Type B pancreatic cell (in vitro differentiated cells): Measurements from ENCODE around the gene IQGAP2. TPM values are rescaled to one million over a fixed set of nuclear protein-coding genes. Genes with fewer than 3 reads are reported as not detected.
"Not testable (repeated sequence)": the region's sequence is repeated elsewhere in the genome, so short reads cannot be mapped to it uniquely, and the experiment has no call there.

Experiments used
- DNase-seq: peaks from one replicate; pipeline ENCODE4 v3.0.0; 2021; ENCODE audit warnings: mixed read lengths; ENCODE audit not compliant: unreplicated experiment; ENCODE audit errors: extremely low spot score
- H3K27ac Mint-ChIP-seq: 2 replicates; pipeline ENCODE4 v1.8.0; 2021; ENCODE audit warnings: mild to moderate bottlenecking, mixed read lengths
- H3K27me3 Mint-ChIP-seq: 2 replicates; pipeline ENCODE4 v1.8.0; 2021; ENCODE audit warnings: mixed read lengths
- H3K36me3 Mint-ChIP-seq: 2 replicates; pipeline ENCODE4 v1.8.0; 2021; ENCODE audit warnings: mixed read lengths
- H3K4me1 Mint-ChIP-seq: one replicate; pipeline ENCODE4 v1.8.0; 2021; ENCODE audit warnings: mixed read lengths; ENCODE audit not compliant: unreplicated experiment
- H3K4me3 Mint-ChIP-seq: 2 replicates; pipeline ENCODE4 v1.8.0; 2021; ENCODE audit warnings: mild to moderate bottlenecking, mixed read lengths
- H3K9me3 Mint-ChIP-seq: 2 replicates; pipeline ENCODE4 v1.8.0; 2021; ENCODE audit warnings: mixed read lengths
- total RNA-seq: library from RNA; stranded (reverse); gene quantifications from 2 replicates; pipeline ENCODE4 v1.2.1, GENCODE V29; 2021; ENCODE audit warnings: low replicate concordance
- TF ChIP-seq, protein P1 (sequence below): fragments of 200-600 bp; sonication (generic); conservative IDR thresholded peaks from 2 replicates; pipeline ENCODE4 v1.5.0; 2021; ENCODE audit warnings: antibody characterized with exemption, mild to moderate bottlenecking

The IQGAP2 gene
- total RNA-seq, 1 donor from 2014 or later: 24.7 TPM

DNA sequence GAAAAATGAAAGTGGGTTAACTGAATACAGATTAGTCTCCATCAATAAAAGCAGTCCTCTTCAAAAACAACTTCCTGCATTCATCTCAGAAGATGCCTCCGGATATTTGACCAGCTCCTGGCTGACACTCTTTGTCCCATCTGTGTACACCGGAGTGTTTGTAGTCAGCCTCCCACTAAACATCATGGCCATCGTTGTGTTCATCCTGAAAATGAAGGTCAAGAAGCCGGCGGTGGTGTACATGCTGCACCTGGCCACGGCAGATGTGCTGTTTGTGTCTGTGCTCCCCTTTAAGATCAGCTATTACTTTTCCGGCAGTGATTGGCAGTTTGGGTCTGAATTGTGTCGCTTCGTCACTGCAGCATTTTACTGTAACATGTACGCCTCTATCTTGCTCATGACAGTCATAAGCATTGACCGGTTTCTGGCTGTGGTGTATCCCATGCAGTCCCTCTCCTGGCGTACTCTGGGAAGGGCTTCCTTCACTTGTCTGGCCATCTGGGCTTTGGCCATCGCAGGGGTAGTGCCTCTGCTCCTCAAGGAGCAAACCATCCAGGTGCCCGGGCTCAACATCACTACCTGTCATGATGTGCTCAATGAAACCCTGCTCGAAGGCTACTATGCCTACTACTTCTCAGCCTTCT, 329.4 kb downstream of the IQGAP2 start:
- peaks cover 9% of the 10 kb centered on the region for H3K4me1 Mint-ChIP-seq
- no peak overlapping the region for H3K27ac Mint-ChIP-seq
- DNase-seq: no peak
- H3K9me3 Mint-ChIP-seq: peaks cover 9% of the 10 kb centered on the region
- H3K36me3 Mint-ChIP-seq: peaks cover 45% of the 10 kb centered on the region
- TF ChIP-seq, protein P1, sequence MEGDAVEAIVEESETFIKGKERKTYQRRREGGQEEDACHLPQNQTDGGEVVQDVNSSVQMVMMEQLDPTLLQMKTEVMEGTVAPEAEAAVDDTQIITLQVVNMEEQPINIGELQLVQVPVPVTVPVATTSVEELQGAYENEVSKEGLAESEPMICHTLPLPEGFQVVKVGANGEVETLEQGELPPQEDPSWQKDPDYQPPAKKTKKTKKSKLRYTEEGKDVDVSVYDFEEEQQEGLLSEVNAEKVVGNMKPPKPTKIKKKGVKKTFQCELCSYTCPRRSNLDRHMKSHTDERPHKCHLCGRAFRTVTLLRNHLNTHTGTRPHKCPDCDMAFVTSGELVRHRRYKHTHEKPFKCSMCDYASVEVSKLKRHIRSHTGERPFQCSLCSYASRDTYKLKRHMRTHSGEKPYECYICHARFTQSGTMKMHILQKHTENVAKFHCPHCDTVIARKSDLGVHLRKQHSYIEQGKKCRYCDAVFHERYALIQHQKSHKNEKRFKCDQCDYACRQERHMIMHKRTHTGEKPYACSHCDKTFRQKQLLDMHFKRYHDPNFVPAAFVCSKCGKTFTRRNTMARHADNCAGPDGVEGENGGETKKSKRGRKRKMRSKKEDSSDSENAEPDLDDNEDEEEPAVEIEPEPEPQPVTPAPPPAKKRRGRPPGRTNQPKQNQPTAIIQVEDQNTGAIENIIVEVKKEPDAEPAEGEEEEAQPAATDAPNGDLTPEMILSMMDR: no peak
- H3K4me3 Mint-ChIP-seq: no peak overlapping the region
- no peaks in the 10 kb centered on the region for H3K27me3 Mint-ChIP-seq

DNA sequence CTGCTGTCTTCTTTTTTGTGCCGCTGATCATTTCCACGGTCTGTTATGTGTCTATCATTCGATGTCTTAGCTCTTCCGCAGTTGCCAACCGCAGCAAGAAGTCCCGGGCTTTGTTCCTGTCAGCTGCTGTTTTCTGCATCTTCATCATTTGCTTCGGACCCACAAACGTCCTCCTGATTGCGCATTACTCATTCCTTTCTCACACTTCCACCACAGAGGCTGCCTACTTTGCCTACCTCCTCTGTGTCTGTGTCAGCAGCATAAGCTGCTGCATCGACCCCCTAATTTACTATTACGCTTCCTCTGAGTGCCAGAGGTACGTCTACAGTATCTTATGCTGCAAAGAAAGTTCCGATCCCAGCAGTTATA, 329.9 kb downstream of the IQGAP2 start:
- no peak for DNase-seq
- Mint-ChIP-seq H3K27ac (no peak overlapping the region), H3K4me3 (no peak overlapping the region), H3K27me3 (no peaks in the 10 kb centered on the region), H3K4me1 (peaks cover 9% of the 10 kb centered on the region), H3K36me3 (peaks cover 44% of the 10 kb centered on the region), H3K9me3 (peaks cover 9% of the 10 kb centered on the region)
- TF ChIP-seq, protein P1: no peak

DNA sequence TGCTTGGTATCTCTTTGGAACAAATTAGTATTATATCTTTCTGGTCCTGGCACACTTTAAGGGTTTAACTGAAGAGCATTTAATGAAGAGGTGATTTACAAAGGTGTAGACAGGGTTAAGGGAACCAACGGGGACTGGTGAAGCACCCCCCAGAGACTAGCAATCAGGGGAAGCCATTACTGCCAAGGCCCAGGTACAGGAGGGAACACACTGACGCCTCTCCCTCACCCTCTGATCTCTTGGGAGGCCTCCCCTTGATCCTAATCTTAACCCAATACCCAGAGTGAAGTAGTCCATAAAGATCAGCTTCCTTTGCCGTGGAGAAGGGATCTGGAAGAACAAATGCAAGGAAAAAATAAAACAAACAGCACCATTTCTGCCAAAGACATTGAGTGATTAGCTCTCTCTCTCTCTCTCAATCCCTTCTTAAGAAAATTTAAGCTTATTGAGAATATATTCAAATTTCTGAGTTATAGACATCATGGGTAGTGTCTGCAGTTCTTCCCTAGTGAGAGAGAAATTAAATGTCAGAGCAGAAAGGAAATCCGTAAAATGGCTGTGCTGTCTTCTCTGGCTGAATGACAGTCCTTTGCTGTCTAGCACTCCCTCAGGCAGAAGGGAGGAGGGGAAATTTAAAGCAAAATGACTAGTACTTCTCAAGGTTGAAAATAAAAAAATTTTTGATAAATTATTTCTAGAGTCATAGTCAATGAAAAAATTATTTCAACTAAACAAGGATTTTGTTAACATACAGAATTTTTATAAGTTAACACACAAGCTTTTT, 332.9 kb downstream of the IQGAP2 start:
- peaks cover 19% of the 10 kb centered on the region for H3K36me3 Mint-ChIP-seq
- no peaks in the 10 kb centered on the region for H3K27me3 Mint-ChIP-seq
- peaks cover 9% of the 10 kb centered on the region for H3K4me1 Mint-ChIP-seq
- DNase-seq: no peak
- no peaks in the 10 kb centered on the region for H3K9me3 Mint-ChIP-seq
- H3K4me3 Mint-ChIP-seq: no peak overlapping the region
- TF ChIP-seq, protein P1: no peak
- no peak overlapping the region for H3K27ac Mint-ChIP-seq

DNA sequence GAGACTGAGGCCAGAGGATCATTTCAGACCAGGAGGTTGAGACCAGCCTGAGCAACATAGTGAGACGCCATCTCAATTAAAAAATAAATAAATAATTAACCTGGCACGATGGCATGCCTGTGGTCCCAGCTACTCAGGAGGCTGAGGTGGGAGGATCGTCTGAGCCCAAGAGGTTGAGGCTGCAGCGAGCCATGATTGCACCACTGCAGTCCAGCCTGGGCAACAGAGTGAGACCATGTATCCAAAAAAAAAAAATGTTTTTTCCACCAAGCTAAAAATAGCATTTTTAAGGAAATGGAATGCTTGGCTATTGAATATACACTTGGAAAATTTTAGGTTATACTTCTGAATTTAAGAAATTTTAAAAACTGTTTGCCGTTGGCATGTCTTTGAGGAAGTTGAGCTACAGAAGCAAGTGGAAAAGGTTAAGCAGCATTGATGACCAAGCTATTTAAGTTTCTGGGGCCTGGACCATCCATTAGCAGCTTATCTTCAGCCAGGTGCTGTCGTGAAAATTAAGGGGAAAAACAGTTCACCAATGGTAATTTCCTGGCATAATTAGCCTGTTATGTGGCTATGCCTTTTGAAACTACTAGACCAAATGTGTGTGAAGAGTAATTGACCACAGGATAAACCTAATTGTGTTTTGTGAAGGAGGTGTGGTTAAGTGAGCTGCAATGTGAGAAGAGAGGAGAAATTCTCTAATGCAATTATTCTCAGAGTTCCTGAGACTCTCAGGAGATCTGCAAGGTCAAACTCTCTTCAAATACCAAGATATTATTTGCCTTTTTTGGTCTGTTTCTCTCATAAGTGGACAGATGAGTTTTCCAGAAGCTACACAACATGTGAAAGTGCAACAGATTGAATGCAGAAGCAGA, 333.8 kb downstream of the IQGAP2 start:
- Mint-ChIP-seq H3K36me3 (peaks cover 18% of the 10 kb centered on the region), H3K27me3 (no peaks in the 10 kb centered on the region), H3K9me3 (no peaks in the 10 kb centered on the region), H3K27ac (no peak overlapping the region), H3K4me3 (no peak overlapping the region), H3K4me1 (peaks cover 9% of the 10 kb centered on the region)
- TF ChIP-seq, protein P1: no peak
- DNase-seq: no peak

DNA sequence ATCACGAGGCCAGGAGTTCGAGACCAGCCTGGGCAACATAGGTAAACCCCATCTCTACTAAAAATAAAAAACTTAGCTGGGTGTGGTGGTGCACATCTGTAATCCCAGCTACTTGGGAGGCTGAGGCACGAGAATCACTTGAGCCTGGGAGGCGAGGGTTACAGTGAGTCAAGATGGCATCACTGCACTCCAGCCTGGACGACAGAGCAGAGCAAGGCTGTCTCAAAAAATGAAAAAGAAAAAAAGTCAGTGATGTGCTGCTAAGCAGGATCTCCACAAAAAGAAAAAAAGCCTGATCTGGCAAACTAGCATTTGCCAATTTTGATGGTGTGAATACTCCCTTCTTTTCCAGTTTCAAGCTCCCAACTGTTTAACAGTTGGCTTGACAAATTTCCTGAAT, 334.8 kb downstream of the IQGAP2 start:
- TF ChIP-seq, protein P1: no peak
- no peak overlapping the region for H3K27ac Mint-ChIP-seq
- peaks cover 15% of the 10 kb centered on the region for H3K36me3 Mint-ChIP-seq
- peaks cover 12% of the 10 kb centered on the region for H3K4me1 Mint-ChIP-seq
- no peaks in the 10 kb centered on the region for H3K27me3 Mint-ChIP-seq
- H3K4me3 Mint-ChIP-seq: no peak overlapping the region
- no peaks in the 10 kb centered on the region for H3K9me3 Mint-ChIP-seq
- no peak for DNase-seq

DNA sequence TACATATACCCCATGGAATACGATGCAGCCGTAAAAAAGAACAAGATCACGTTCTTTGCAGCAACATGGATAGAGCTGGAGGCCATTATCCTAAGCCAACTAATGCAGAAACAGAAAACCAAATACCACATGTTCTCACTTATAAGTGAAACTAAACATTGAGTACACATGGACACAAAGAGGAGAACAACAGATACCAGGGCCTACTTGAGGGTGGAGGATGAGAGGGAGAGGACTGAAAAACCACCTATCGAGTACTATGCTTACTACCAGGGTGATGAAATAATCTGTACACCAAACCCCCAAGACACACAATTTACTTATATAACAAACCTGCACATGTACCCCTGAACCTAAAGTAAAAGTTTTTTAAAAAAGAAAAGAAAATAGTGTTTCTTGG, 338.4 kb downstream of the IQGAP2 start:
- H3K4me3 Mint-ChIP-seq, H3K27ac Mint-ChIP-seq, H3K36me3 Mint-ChIP-seq, DNase-seq, H3K9me3 Mint-ChIP-seq, H3K27me3 Mint-ChIP-seq: not testable (repeated sequence)
- H3K4me1 Mint-ChIP-seq: peaks cover 10% of the 10 kb centered on the region
